ENCODE data around the gene DCC.

DCC gene

GRCh38 chr18:52874774-52875173, 534.8 kb downstream of the DCC start:
- no peak overlapping the region for H2BK12ac ChIP-seq (ENCODE audit: low read length in 2 of 2)

GRCh38 chr18:52875725-52876124, 535.7 kb downstream of the DCC start:
- Histone ChIP-seq H3K27me3 (ENCODE audit: control insufficient read depth in 1 of 2, insufficient read depth in 1 of 2, low read length in 2 of 2) (no peaks in the 10 kb centered on the region), H3K9ac (ENCODE audit: low read length) (no peak overlapping the region), H2BK15ac (ENCODE audit: low read depth, poor library complexity, severe bottlenecking) (no peak overlapping the region), H3K4me1 (ENCODE audit: control insufficient read depth, insufficient read depth, low read depth, low read length) (no peaks in the 10 kb centered on the region), H3K4me3 (ENCODE audit: insufficient read depth in 1 of 2, low read depth in 1 of 2, low read length in 2 of 2) (no peak overlapping the region), H3K36me3 (ENCODE audit: control insufficient read depth in 1 of 2, insufficient read depth in 2 of 2, low read depth in 1 of 2, low read length in 2 of 2) (no peaks in the 10 kb centered on the region), H2BK120ac (ENCODE audit: low read depth, low read length) (no peak overlapping the region), H3K9me3 (ENCODE audit: control insufficient read depth, low read length) (no peaks in the 10 kb centered on the region), H3K18ac (ENCODE audit: low read depth in 1 of 2, low read length in 2 of 2) (no peak overlapping the region), H2AFZ (ENCODE audit: low read depth, low read length) (no peak overlapping the region), H3K23ac (ENCODE audit: low read length in 2 of 2) (no peak overlapping the region), H4K8ac (ENCODE audit: low read length) (no peak overlapping the region), H2BK12ac (ENCODE audit: low read length in 2 of 2) (no peak overlapping the region), H3K4ac (ENCODE audit: low read depth in 1 of 2, low read length in 2 of 2) (no peak overlapping the region), H4K91ac (ENCODE audit: low read length) (no peak overlapping the region), H2AK5ac (ENCODE audit: low read length, severe bottlenecking) (no peak overlapping the region), H3K79me1 (replicated peaks; ENCODE audit: low read length, poor library complexity, severe bottlenecking) (no peaks in the 10 kb centered on the region), H3K4me2 (ENCODE audit: low read length, poor library complexity, severe bottlenecking) (no peak overlapping the region), H3K27ac (ENCODE audit: low read length, poor library complexity, severe bottlenecking) (no peak overlapping the region), H3K14ac (ENCODE audit: low read length in 2 of 2) (no peak overlapping the region), H2BK5ac (ENCODE audit: low read depth, low read length, poor library complexity, severe bottlenecking) (no peak overlapping the region)
- DNase-seq = no peak
- 89% methylated on average over 3 of the region's 5 CpGs for WGBS

More at GRCh38 chr18:52874774-52875173, 534.8 kb downstream of the DCC start:
- H2AFZ ChIP-seq (ENCODE audit: low read depth, low read length) = no peak overlapping the region
- H3K18ac ChIP-seq (ENCODE audit: low read depth in 1 of 2, low read length in 2 of 2) = no peak overlapping the region
- no peak overlapping the region for H3K4me2 ChIP-seq (ENCODE audit: low read length, poor library complexity, severe bottlenecking)
- H3K9me3 ChIP-seq (ENCODE audit: control insufficient read depth, low read length) = no peaks in the 10 kb centered on the region
- H4K8ac ChIP-seq (ENCODE audit: low read length) = no peak overlapping the region
- H2AK5ac ChIP-seq (ENCODE audit: low read length, severe bottlenecking) = no peak overlapping the region
- no peak overlapping the region for H2BK15ac ChIP-seq (ENCODE audit: low read depth, poor library complexity, severe bottlenecking)
- no peak overlapping the region for H2BK5ac ChIP-seq (ENCODE audit: low read depth, low read length, poor library complexity, severe bottlenecking)
- H3K9ac ChIP-seq (ENCODE audit: low read length) = no peak overlapping the region
- DNase-seq = no peak
- no peaks in the 10 kb centered on the region for H3K27me3 ChIP-seq (ENCODE audit: control insufficient read depth in 1 of 2, insufficient read depth in 1 of 2, low read length in 2 of 2)
- H3K4me1 ChIP-seq (ENCODE audit: control insufficient read depth, insufficient read depth, low read depth, low read length) = no peaks in the 10 kb centered on the region
- no peak overlapping the region for H3K4ac ChIP-seq (ENCODE audit: low read depth in 1 of 2, low read length in 2 of 2)
- no peak overlapping the region for H3K4me3 ChIP-seq (ENCODE audit: insufficient read depth in 1 of 2, low read depth in 1 of 2, low read length in 2 of 2)
- H3K14ac ChIP-seq (ENCODE audit: low read length in 2 of 2) = no peak overlapping the region
- WGBS = 69% methylated on average over 3 of the region's 3 CpGs
- H3K36me3 ChIP-seq (ENCODE audit: control insufficient read depth in 1 of 2, insufficient read depth in 2 of 2, low read depth in 1 of 2, low read length in 2 of 2) = no peaks in the 10 kb centered on the region
- H3K23ac ChIP-seq (ENCODE audit: low read length in 2 of 2) = no peak overlapping the region
- H3K79me1 ChIP-seq (replicated peaks; ENCODE audit: low read length, poor library complexity, severe bottlenecking) = no peaks in the 10 kb centered on the region
- H3K27ac ChIP-seq (ENCODE audit: low read length, poor library complexity, severe bottlenecking) = no peak overlapping the region
- no peak overlapping the region for H4K91ac ChIP-seq (ENCODE audit: low read length)
- no peak overlapping the region for H2BK120ac ChIP-seq (ENCODE audit: low read depth, low read length)

DNA sequence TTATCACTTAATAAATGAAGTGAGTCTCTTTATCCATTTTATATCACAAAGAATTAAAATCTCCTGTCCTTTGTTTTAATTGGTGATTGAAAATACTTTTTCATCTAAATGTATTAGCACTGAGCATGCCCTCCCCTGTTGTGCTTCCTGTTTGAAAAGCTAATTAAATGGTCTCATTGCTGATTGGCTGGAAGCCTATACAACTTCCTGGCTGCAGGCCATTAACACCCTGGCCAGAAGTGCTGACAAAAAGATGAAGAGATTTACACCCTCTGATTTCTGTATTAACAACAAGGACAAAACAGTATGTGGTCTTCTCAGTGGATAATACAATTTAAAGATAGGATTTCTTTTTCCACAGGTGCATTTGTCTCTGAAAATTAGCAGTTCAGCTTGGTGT, 548.0 kb downstream of the DCC start:
- Histone ChIP-seq H3K9ac (ENCODE audit: low read length) (no peak overlapping the region), H3K9me3 (ENCODE audit: control insufficient read depth, low read length) (no peaks in the 10 kb centered on the region), H2BK12ac (ENCODE audit: low read length in 2 of 2) (no peak overlapping the region), H2BK15ac (ENCODE audit: low read depth, poor library complexity, severe bottlenecking) (no peak overlapping the region), H3K4me3 (ENCODE audit: insufficient read depth in 1 of 2, low read depth in 1 of 2, low read length in 2 of 2) (no peak overlapping the region), H3K79me1 (replicated peaks; ENCODE audit: low read length, poor library complexity, severe bottlenecking) (no peaks in the 10 kb centered on the region), H3K4me1 (ENCODE audit: control insufficient read depth, insufficient read depth, low read depth, low read length) (no peaks in the 10 kb centered on the region), H2BK5ac (ENCODE audit: low read depth, low read length, poor library complexity, severe bottlenecking) (no peak overlapping the region), H3K14ac (ENCODE audit: low read length in 2 of 2) (no peak overlapping the region), H2BK120ac (ENCODE audit: low read depth, low read length) (no peak overlapping the region), H2AFZ (ENCODE audit: low read depth, low read length) (no peak overlapping the region), H3K36me3 (ENCODE audit: control insufficient read depth in 1 of 2, insufficient read depth in 2 of 2, low read depth in 1 of 2, low read length in 2 of 2) (no peaks in the 10 kb centered on the region), H3K4ac (ENCODE audit: low read depth in 1 of 2, low read length in 2 of 2) (no peak overlapping the region), H3K27me3 (ENCODE audit: control insufficient read depth in 1 of 2, insufficient read depth in 1 of 2, low read length in 2 of 2) (no peaks in the 10 kb centered on the region), H3K4me2 (ENCODE audit: low read length, poor library complexity, severe bottlenecking) (no peak overlapping the region), H4K91ac (ENCODE audit: low read length) (no peak overlapping the region), H2AK5ac (ENCODE audit: low read length, severe bottlenecking) (no peak overlapping the region), H3K18ac (ENCODE audit: low read depth in 1 of 2, low read length in 2 of 2) (no peak overlapping the region), H3K23ac (ENCODE audit: low read length in 2 of 2) (no peak overlapping the region), H3K27ac (ENCODE audit: low read length, poor library complexity, severe bottlenecking) (no peak overlapping the region), H4K8ac (ENCODE audit: low read length) (no peak overlapping the region)
- DNase-seq = no peak

DNA sequence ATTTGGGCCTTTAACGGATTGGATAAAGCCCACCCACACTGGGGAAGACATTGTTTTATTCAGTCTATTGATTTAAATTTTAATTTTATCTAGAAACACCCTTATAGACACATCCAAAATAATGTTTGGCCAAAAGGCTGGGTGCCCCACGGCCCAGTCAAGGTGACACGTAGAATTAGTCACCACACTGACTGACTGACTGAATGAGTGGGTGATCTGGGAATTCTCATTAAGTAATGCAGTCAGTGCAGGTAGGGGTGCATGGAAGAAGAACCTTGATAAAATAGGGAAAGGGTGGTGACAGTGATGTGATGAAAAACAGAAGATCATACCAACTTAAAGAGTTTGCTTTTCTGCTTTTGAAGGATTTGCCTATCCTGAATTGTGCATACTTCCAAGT, 554.8 kb downstream of the DCC start:
- Histone ChIP-seq H3K14ac (ENCODE audit: low read length in 2 of 2) (no peak overlapping the region), H3K4me1 (ENCODE audit: control insufficient read depth, insufficient read depth, low read depth, low read length) (no peaks in the 10 kb centered on the region), H3K18ac (ENCODE audit: low read depth in 1 of 2, low read length in 2 of 2) (no peak overlapping the region), H3K27me3 (ENCODE audit: control insufficient read depth in 1 of 2, insufficient read depth in 1 of 2, low read length in 2 of 2) (no peaks in the 10 kb centered on the region), H3K9me3 (ENCODE audit: control insufficient read depth, low read length) (no peaks in the 10 kb centered on the region), H2BK15ac (ENCODE audit: low read depth, poor library complexity, severe bottlenecking) (no peak overlapping the region), H4K8ac (ENCODE audit: low read length) (no peak overlapping the region), H2BK120ac (ENCODE audit: low read depth, low read length) (no peak overlapping the region), H3K4me3 (ENCODE audit: insufficient read depth in 1 of 2, low read depth in 1 of 2, low read length in 2 of 2) (no peak overlapping the region), H3K79me1 (replicated peaks; ENCODE audit: low read length, poor library complexity, severe bottlenecking) (no peaks in the 10 kb centered on the region), H3K9ac (ENCODE audit: low read length) (no peak overlapping the region), H2AK5ac (ENCODE audit: low read length, severe bottlenecking) (no peak overlapping the region), H2AFZ (ENCODE audit: low read depth, low read length) (no peak overlapping the region), H3K23ac (ENCODE audit: low read length in 2 of 2) (no peak overlapping the region), H2BK5ac (ENCODE audit: low read depth, low read length, poor library complexity, severe bottlenecking) (no peak overlapping the region), H4K91ac (ENCODE audit: low read length) (no peak overlapping the region), H3K4ac (ENCODE audit: low read depth in 1 of 2, low read length in 2 of 2) (no peak overlapping the region), H2BK12ac (ENCODE audit: low read length in 2 of 2) (no peak overlapping the region), H3K27ac (ENCODE audit: low read length, poor library complexity, severe bottlenecking) (no peak overlapping the region), H3K4me2 (ENCODE audit: low read length, poor library complexity, severe bottlenecking) (no peak overlapping the region), H3K36me3 (ENCODE audit: control insufficient read depth in 1 of 2, insufficient read depth in 2 of 2, low read depth in 1 of 2, low read length in 2 of 2) (no peaks in the 10 kb centered on the region)
- 68% methylated on average over 2 of the region's 3 CpGs for WGBS
- DNase-seq = no peak

Measured in mesenchymal stem cell (in vitro differentiated cells and primary cell).